22Rv1 (cell line): ENCODE data around the gene IGFBP7.

Experiments
- H3K27ac ChIP-seq: fragments of 450-650 bp; 2 replicates; pipeline ENCODE4 v1.5.1; 2017
- ZFX ChIP-seq: fragments of 450-650 bp; IDR thresholded peaks from 2 replicates; pipeline ENCODE4 v1.6.1; 2017; ENCODE audit warnings: antibody characterized with exemption, borderline replicate concordance
- TF ChIP-seq, protein P1 (sequence below): fragments of 450-650 bp; IDR thresholded peaks from 2 replicates; pipeline ENCODE4 v1.5.1; 2017; ENCODE audit warnings: mild to moderate bottlenecking

IGFBP7 gene

GRCh38 chr4:57095956-57096355, 14.2 kb downstream of the IGFBP7 start:
- TF ChIP-seq ZFX = no peak
- TF ChIP-seq, protein P1, sequence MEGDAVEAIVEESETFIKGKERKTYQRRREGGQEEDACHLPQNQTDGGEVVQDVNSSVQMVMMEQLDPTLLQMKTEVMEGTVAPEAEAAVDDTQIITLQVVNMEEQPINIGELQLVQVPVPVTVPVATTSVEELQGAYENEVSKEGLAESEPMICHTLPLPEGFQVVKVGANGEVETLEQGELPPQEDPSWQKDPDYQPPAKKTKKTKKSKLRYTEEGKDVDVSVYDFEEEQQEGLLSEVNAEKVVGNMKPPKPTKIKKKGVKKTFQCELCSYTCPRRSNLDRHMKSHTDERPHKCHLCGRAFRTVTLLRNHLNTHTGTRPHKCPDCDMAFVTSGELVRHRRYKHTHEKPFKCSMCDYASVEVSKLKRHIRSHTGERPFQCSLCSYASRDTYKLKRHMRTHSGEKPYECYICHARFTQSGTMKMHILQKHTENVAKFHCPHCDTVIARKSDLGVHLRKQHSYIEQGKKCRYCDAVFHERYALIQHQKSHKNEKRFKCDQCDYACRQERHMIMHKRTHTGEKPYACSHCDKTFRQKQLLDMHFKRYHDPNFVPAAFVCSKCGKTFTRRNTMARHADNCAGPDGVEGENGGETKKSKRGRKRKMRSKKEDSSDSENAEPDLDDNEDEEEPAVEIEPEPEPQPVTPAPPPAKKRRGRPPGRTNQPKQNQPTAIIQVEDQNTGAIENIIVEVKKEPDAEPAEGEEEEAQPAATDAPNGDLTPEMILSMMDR = no peak

GRCh38 chr4:57095245-57095644, 14.9 kb downstream of the IGFBP7 start:
- H3K27ac ChIP-seq = no peak overlapping the region
- no peak for TF ChIP-seq ZFX
- TF ChIP-seq, protein P1 = no peak

More at GRCh38 chr4:57095956-57096355, 14.2 kb downstream of the IGFBP7 start:
- H3K27ac ChIP-seq = no peak overlapping the region

DNA sequence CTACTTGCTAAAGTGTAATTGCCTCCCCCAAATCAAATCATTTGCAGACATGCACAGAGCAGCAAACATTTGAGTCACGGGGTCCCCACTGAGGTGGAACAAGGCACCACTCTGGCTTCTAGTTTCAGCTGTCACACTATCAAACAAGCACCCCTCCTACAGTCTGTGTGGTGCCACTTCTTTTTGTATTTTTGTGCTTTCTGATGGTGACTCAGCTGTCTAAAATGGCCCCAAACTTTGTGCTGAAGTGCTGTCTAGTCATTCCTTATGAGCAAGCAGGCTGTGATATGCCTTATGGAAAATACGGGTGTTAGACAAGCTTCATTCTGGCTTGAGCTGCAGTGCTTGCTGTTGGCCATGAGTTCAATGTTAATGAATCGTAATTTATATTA, 15.4 kb downstream of the IGFBP7 start:
- no peak overlapping the region for H3K27ac ChIP-seq

GRCh38 chr4:57093845-57094831, 16.0 kb downstream of the IGFBP7 start:
- no peak overlapping the region for H3K27ac ChIP-seq
- TF ChIP-seq ZFX = no peak
- TF ChIP-seq, protein P1 = no peak

More for the DNA sequence above, 15.4 kb downstream of the IGFBP7 start:
- TF ChIP-seq, protein P1 = no peak
- no peak for TF ChIP-seq ZFX

DNA sequence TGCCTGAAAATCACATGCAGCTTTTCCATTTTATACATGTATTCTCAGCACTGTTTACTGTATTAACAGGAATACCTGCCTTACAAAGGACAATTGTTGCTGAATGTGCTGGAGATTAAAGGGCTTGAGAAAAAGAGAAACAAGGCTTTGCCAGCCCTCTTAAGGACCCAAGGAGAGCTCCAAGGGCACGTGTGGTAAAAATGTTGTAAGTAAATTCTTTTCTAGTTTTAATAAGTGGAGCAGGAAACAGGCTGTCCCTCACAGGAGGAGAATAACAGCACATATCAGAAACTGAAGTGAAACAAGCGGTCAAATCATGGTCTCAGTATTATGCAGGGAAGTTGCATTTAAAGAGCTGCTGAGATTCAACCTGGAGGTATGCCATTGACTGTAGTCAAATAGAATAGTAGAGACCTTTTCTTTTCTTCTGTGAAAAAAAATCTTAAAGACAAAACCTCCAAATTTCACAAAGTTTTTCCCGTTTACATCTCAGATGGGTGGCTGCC, 18.5 kb downstream of the IGFBP7 start:
- TF ChIP-seq, protein P1 = no peak
- TF ChIP-seq ZFX = no peak
- H3K27ac ChIP-seq = no peak overlapping the region

DNA sequence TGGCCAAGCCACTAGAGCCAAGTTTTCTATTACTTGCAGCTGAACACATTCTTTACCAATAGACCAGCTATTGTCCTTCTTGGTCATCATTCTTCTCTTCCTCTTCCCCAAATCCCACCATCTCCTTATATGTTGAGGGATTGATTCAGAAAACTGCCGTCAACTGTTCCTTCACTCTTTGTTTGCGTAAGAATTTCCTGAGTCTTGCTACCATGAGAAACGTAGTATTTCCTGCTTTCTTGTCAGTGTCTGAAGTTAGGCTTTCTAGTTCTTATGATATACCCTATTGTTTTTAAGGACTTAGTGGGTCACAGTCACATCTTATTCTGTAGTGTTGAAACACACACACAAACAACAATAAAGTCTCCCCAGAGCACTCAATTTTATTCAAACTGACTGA, 20.1 kb downstream of the IGFBP7 start:
- H3K27ac ChIP-seq = no peak overlapping the region
- TF ChIP-seq ZFX = no peak
- TF ChIP-seq, protein P1 = no peak

GRCh38 chr4:57089549-57089948, 20.6 kb downstream of the IGFBP7 start:
- TF ChIP-seq, protein P1 = no peak
- no peak for TF ChIP-seq ZFX
- H3K27ac ChIP-seq = no peak overlapping the region
